GM12878 (cell line): ENCODE results near the gene AADAT. TPM values are rescaled to one million over a fixed set of nuclear protein-coding genes. Genes with fewer than 3 reads are reported as not detected.

Experiments
- ATAC-seq: fragments of 200-7000 bp; cut with Tn5 transposase; 3 replicates; pipeline ENCODE4 v1.9.1; 2020; ENCODE audit warnings: mild to moderate bottlenecking, moderate library complexity
- BruUV-seq: library from RNA; stranded (reverse); fragments of 400-500 nt; replicated peaks from 2 replicates; lab custom pipeline; 2021; lab: Mats Ljungman, UMichigan
- CTCF ChIA-PET: fragments of 300-600 bp; sonication (Branson Sonifier 250); formaldehyde crosslinking; extraction: SDS; loops from one replicate; lab custom pipeline; 2021; ENCODE audit warnings: inconsistent platforms; lab: Yijun Ruan, JAX
- POLR2A ChIA-PET: fragments of 350-600 bp; formaldehyde crosslinking; extraction: SDS; loops from one replicate; lab custom pipeline; 2021; ENCODE audit warnings: inconsistent platforms; lab: Charles Lee
- RAD21 ChIA-PET: fragments of 300-600 bp; sonication (Branson Sonifier 250); formaldehyde crosslinking; loops from one replicate; lab custom pipeline; 2023; ENCODE audit warnings: antibody characterized with exemption; ENCODE audit not compliant: unreplicated experiment; lab: Charles Lee
- SMC1A ChIA-PET: fragments of 300-600 bp; sonication (Branson Sonifier 250); formaldehyde crosslinking; loops from one replicate; lab custom pipeline; 2023; ENCODE audit not compliant: unreplicated experiment, uncharacterized antibody; lab: Charles Lee
- DNase-seq: peaks from one replicate; pipeline ENCODE4 v3.0.0-alpha.2; 2011; ENCODE audit warnings: low read depth, low spot score
- FAIRE-seq: peaks from 3 replicates; lab custom pipeline; 2011; peaks lifted over from hg19 to GRCh38; lab: Jason Lieb, UNC
- H2AFZ ChIP-seq: 2 replicates; pipeline ENCODE4 v1.6.0; 2011; ENCODE audit warnings: low read depth, low read length, control low read depth; ENCODE audit not compliant: control insufficient read depth
- H3K27ac ChIP-seq: 2 replicates; pipeline ENCODE4 v1.5.1; 2011; ENCODE audit warnings: control low read depth; ENCODE audit not compliant: control insufficient read depth, insufficient read depth
- H3K27me3 ChIP-seq, 2 experiments: replicated peaks in 1 of 2; 2 replicates each; pipeline versions ENCODE4 v1.6.0 to v1.6.1; 2011; ENCODE audit warnings: low read length in 1 of 2; ENCODE audit not compliant: control insufficient read depth in 2 of 2, insufficient read depth in 2 of 2
- H3K36me3 ChIP-seq, 2 experiments: 2 replicates each; pipeline ENCODE4 v1.5.1; 2011; ENCODE audit warnings: low read length in 1 of 2; ENCODE audit not compliant: control insufficient read depth in 2 of 2, insufficient read depth in 2 of 2
- H3K4me1 ChIP-seq: 2 replicates; pipeline ENCODE4 v1.6.1; 2011; ENCODE audit warnings: mild to moderate bottlenecking, low read length, moderate library complexity, mixed read lengths; ENCODE audit not compliant: control insufficient read depth, insufficient read depth
- H3K4me2 ChIP-seq: 2 replicates; pipeline ENCODE4 v1.6.0; 2011; ENCODE audit warnings: control low read depth; ENCODE audit not compliant: control insufficient read depth, insufficient read depth
- H3K4me3 ChIP-seq: fragments of 200-600 bp; sonication (generic); 2 replicates; pipeline ENCODE4 v1.5.1; 2016
- H3K79me2 ChIP-seq: 2 replicates; pipeline ENCODE4 v1.6.0; 2011; ENCODE audit warnings: low read length; ENCODE audit not compliant: control insufficient read depth, insufficient read depth
- H3K9ac ChIP-seq: 2 replicates; pipeline ENCODE4 v1.8.0; 2011; ENCODE audit warnings: low read length, control low read depth, mixed read lengths; ENCODE audit not compliant: control insufficient read depth, insufficient read depth
- H3K9me3 ChIP-seq: replicated peaks from 3 replicates; pipeline ENCODE4 v1.5.1; 2011; ENCODE audit warnings: mild to moderate bottlenecking, low read length; ENCODE audit not compliant: control insufficient read depth, insufficient read depth
- H4K20me1 ChIP-seq: 2 replicates; pipeline ENCODE4 v1.6.0; 2011; ENCODE audit not compliant: control insufficient read depth, insufficient read depth
- BACH1 ChIP-seq: fragments of 450-650 bp; IDR thresholded peaks from 2 replicates; pipeline ENCODE4 v1.6.1; 2017; ENCODE audit warnings: mild to moderate bottlenecking, borderline replicate concordance
- EGR1 ChIP-seq, 2 experiments: IDR thresholded peaks; 1 replicate in 1 of 2; 2 replicates in 1 of 2; pipeline ENCODE4 v1.6.1; 2011 to 2012; ENCODE audit warnings: low read depth in 2 of 2, low read length in 2 of 2, borderline replicate concordance in 1 of 2, mild to moderate bottlenecking in 1 of 2, moderate library complexity in 1 of 2
- SMC3 ChIP-seq: IDR thresholded peaks from 2 replicates; pipeline ENCODE4 v1.6.1; 2011; ENCODE audit warnings: low read length, improper control_type of control experiment, borderline replicate concordance
- SP1 ChIP-seq: IDR thresholded peaks from one replicate; pipeline ENCODE4 v1.6.1; 2011; ENCODE audit warnings: low read depth, low read length
- TCF12 ChIP-seq: IDR thresholded peaks from 2 replicates; pipeline ENCODE4 v1.6.1; 2011; ENCODE audit warnings: low read depth, mild to moderate bottlenecking, low read length
- WGBS: methylation state at CpG from one replicate; pipeline ENCODE4 v1.1.6; 2016; ENCODE audit warnings: low lambda C conversion rate; ENCODE audit not compliant: insufficient replicate concordance, insufficient coverage; ENCODE audit errors: missing lambda C conversion rate; 5-methylcytosine and 5-hydroxymethylcytosine counted together
- in situ Hi-C: fragments of 300-500 bp; cut with MboI; formaldehyde crosslinking; loops from 9 replicates; pipeline ENCODE4 v1.14.3; 2018; ENCODE audit warnings: mixed read lengths
- intact Hi-C: fragments of 100-400 bp; cut with micrococcal nuclease; formaldehyde crosslinking; loops from one replicate; pipeline ENCODE4 v1.14.2; 2022; ENCODE audit not compliant: unreplicated experiment
- polyA plus RNA-seq, 11 experiments: library from polyadenylated mRNA; depleted of rRNA in 4 of 11; unstranded in 6 of 11; stranded (reverse) in 5 of 11; fragments of >200 nt; fragmentation: Nextera tagmentation in 4 of 11; fragmentation: Illumina TruSeq in 1 of 11; extraction: Ambion mirVana in 4 of 11; extraction: Trizol in 1 of 11; gene quantifications; 1 replicate in 1 of 11; 2 replicates in 10 of 11; pipeline versions ENCODE4 v1.2.1 to v1.2.3, GENCODE V29; 2011 to 2016; ENCODE audit warnings: inconsistent platforms in 2 of 11, missing spikeins in 2 of 11, low read depth in 1 of 11
- total RNA-seq, 4 experiments: library from RNA; depleted of rRNA in 3 of 4; stranded (reverse); fragments of >200 nt in 3 of 4; fragmentation: Illumina TruSeq in 1 of 4; extraction: Trizol in 1 of 4; gene quantifications; 2 replicates each; pipeline versions ENCODE4 v1.2.1 to v1.2.3, GENCODE V29; 2013 to 2021
- TF ChIP-seq, protein P1 (sequence below): fragments of 450-650 bp; IDR thresholded peaks from 2 replicates; pipeline ENCODE4 v1.6.1; 2017; ENCODE audit warnings: mild to moderate bottlenecking, moderate library complexity
- TF ChIP-seq, protein P2 (sequence below): IDR thresholded peaks from 2 replicates; pipeline ENCODE4 v1.6.1; 2011; ENCODE audit warnings: borderline replicate concordance, low read depth, mild to moderate bottlenecking, moderate library complexity, mixed read lengths, low read length; ENCODE audit not compliant: insufficient read depth; ENCODE audit errors: extremely low read length

AADAT gene
- total and polyA plus RNA-seq, 10 of the 15 experiments (the other 5 are each of a cell fraction or from before 2014, with no cell fraction given), result not detected

DNA sequence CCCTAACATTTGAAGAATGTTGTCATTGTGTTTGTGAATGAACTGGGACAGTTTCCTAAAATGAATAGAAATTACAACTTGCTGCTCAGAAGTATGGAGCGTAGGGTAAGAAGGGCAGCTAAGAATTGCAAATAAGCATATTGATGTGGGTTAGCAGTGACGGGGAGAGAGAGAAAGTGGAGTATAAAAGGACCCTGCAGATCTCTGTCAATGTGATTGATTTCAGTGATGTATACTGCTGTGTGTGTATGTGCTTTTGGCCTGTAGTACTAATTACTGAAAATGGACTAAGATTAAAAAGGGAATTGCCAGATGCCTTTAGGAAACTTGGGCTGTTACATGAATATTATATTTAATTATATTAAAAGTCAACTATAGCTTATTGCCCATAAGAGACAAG is 55.8 kb downstream of the AADAT start (continued):
- TF ChIP-seq, protein P1, sequence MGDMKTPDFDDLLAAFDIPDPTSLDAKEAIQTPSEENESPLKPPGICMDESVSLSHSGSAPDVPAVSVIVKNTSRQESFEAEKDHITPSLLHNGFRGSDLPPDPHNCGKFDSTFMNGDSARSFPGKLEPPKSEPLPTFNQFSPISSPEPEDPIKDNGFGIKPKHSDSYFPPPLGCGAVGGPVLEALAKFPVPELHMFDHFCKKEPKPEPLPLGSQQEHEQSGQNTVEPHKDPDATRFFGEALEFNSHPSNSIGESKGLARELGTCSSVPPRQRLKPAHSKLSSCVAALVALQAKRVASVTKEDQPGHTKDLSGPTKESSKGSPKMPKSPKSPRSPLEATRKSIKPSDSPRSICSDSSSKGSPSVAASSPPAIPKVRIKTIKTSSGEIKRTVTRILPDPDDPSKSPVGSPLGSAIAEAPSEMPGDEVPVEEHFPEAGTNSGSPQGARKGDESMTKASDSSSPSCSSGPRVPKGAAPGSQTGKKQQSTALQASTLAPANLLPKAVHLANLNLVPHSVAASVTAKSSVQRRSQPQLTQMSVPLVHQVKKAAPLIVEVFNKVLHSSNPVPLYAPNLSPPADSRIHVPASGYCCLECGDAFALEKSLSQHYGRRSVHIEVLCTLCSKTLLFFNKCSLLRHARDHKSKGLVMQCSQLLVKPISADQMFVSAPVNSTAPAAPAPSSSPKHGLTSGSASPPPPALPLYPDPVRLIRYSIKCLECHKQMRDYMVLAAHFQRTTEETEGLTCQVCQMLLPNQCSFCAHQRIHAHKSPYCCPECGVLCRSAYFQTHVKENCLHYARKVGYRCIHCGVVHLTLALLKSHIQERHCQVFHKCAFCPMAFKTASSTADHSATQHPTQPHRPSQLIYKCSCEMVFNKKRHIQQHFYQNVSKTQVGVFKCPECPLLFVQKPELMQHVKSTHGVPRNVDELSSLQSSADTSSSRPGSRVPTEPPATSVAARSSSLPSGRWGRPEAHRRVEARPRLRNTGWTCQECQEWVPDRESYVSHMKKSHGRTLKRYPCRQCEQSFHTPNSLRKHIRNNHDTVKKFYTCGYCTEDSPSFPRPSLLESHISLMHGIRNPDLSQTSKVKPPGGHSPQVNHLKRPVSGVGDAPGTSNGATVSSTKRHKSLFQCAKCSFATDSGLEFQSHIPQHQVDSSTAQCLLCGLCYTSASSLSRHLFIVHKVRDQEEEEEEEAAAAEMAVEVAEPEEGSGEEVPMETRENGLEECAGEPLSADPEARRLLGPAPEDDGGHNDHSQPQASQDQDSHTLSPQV, result no peak
- TF ChIP-seq, protein P2, sequence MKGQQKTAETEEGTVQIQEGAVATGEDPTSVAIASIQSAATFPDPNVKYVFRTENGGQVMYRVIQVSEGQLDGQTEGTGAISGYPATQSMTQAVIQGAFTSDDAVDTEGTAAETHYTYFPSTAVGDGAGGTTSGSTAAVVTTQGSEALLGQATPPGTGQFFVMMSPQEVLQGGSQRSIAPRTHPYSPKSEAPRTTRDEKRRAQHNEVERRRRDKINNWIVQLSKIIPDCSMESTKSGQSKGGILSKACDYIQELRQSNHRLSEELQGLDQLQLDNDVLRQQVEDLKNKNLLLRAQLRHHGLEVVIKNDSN, result no peak
- TF ChIP-seq SP1, result no peak
- no peak for TF ChIP-seq BACH1
- no peak for TF ChIP-seq SMC3
- TF ChIP-seq TCF12, result no peak
- TF ChIP-seq, all 136 proteins: peak for 0

DNA sequence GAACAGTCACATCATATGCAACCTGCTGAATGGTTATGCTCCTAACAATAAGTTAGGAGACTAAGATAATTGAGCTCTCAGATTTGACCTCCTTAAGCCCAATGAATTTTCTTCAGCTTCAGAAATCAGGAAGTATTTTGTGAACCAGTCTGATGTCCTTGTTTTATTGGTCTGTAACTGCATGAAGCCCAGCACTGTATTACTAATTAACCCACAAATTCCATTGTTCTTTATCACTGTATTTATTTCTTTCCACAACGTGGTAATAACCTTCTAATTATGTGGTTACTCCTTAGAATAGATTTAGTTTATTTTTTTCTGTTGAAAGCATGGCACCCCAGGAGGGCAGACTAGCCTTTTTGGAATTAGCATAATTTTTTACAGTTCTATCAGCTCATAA is 59.6 kb downstream of the AADAT start:
- DNase-seq, result no peak
- POLR2A ChIA-PET, result no interaction called here

More for the DNA sequence above, 59.6 kb downstream of the AADAT start:
- H2AFZ ChIP-seq, result no peak overlapping the region
- ATAC-seq, result no peak
- H3K4me2 ChIP-seq, result no peak overlapping the region
- H3K9me3 ChIP-seq, result no peaks in the 10 kb centered on the region; the same call in 2 of the 3 replicates
- no peak for TF ChIP-seq EGR1 (IDR thresholded peaks at IDR 0.05; ENCODE audit: borderline replicate concordance in 1 of 2, low read depth in 2 of 2, low read length in 2 of 2)
- CTCF ChIA-PET, result no interaction called here
- intact Hi-C loops (no loop called here), in situ Hi-C loops (no loop called here)
- FAIRE-seq, result no peak
- RAD21 ChIA-PET, result no interaction called here
- no peak overlapping the region for H3K4me3 ChIP-seq
- H3K4me1 ChIP-seq, result peaks cover 5% of the 10 kb centered on the region
- H4K20me1 ChIP-seq, result no peaks in the 10 kb centered on the region
- H3K36me3 ChIP-seq, result no peaks in the 10 kb centered on the region
- no peak overlapping the region for H3K9ac ChIP-seq
- no TSS peak for BruUV-seq
- peaks cover 0 to 7% of the 10 kb centered on the region in 2 experiments; a peak in 3 of 4 replicates for H3K27me3 ChIP-seq
- SMC1A ChIA-PET, result no interaction called here
- no peak overlapping the region for H3K27ac ChIP-seq
- 0% methylated on average over 1 of the region's 1 CpG for WGBS
- H3K79me2 ChIP-seq, result no peaks in the 10 kb centered on the region
